GM18870 (cell line): ENCODE measurements around the gene CRTC2.

Experiments
- ATAC-seq: cut with Tn5 transposase; IDR thresholded peaks from one replicate; pipeline ENCODE4 v1.9.1; 2021; ENCODE audit warnings: moderate library complexity; ENCODE audit not compliant: unreplicated experiment

CRTC2 gene

DNA sequence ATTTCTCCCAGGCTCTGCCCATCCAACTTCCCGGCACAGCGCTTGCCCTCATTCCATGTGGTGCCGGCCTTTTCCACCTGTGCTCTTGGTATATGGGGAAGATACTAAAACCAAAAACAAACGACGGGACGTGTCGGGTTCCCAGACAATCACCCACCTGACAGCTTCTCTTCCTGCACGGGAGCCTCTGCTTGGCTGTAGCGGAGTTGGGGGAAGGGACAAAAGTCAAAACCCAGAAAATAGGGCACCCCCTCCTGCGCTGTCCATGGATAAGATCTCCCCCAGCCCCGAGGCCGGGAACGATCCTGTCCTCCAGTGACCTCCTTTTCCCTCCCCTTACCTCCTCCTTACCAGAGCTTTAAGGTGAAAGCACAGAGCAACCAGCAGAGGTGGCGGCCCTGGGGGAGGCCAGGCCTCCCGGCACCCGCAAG lies 18.4 kb upstream of the CRTC2 start:
- ATAC-seq = no peak

DNA sequence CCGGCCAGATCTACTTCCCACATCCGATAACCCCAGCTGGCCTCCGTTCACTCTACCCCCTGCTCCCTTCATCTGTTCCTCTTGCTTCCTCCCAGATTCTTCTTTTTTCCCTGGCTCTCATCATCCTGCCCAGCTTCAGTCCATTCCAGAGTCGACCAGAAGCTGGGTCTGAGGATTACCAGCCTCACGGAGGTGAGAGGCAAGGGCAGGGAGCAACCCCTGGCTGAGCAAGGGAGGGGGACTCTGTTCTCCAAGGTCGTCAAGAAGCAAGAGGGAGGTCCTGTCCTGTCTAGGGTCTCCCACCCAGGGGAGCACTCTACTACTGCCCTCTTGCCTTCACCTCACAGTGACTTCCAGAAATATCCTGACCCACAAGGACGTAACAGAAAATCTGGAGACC lies 15.1 kb upstream of the CRTC2 start:
- ATAC-seq = no peak

DNA sequence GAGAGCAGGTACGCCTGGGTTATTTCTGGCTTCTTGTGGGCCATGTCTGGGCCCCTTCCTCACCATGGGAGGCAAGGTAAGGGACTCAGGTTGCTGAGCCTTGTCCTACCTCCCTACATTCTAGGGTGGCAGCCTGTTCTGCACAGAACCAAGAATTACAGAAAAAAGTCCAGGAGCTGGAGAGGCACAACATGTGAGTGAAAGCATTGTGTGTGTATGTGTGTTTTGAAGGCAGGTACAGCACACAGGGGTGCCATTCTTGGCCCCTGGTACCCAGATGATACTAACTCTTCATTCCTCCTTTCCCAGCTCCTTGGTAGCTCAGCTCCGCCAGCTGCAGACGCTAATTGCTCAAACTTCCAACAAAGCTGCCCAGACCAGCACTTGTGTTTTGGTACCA lies 14.7 kb upstream of the CRTC2 start:
- no peak for ATAC-seq

DNA sequence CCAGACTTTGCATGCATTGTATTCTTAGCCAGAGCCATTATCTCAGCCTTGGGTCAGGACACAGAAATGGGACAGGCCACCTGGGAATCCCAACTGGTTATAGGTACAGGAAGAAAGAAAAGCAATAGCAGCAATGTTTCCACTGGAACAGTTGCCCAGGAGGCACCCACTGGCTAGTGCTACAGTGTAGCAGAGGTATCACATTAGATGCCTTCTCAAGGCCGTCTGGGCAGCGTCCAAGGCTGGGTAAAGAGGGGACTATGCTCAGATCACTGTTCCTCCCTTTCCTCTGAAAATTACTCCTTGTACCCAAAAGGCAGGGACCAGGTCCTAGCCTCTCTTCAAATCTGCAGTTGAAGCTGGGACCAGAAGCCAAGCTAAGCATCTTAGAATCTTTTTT lies 11.9 kb upstream of the CRTC2 start:
- ATAC-seq = no peak

DNA sequence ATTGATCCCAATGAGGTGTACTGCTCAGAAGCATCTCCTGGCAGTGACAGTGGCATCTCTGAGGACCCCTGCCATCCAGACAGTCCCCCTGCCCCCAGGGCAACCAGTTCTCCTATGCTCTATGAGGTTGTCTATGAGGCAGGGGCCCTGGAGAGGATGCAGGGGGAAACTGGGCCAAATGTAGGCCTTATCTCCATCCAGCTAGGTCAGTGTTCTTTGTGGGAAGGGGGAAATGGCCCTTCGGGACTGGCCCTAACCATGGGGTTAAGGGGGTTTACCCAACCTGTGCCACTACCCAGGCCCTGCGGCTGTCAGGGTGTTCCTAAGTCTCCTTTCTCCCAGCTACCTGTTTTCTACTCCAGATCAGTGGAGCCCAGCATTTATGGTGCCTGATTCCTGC lies 10.6 kb upstream of the CRTC2 start:
- no peak for ATAC-seq

DNA sequence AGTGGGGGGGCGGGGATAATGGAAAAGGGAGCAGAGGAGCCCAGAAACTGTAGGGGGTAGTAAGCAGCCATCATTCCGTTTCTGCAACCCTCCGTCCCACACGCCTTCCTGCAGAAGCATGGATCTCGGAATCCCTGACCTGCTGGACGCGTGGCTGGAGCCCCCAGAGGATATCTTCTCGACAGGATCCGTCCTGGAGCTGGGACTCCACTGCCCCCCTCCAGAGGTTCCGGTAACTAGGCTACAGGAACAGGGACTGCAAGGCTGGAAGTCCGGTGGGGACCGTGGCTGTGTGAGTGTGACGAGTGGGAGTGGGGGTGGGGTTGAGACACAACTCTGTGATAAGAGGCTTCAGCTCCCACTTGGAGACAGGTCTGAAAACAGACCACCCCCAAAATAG lies 10.0 kb upstream of the CRTC2 start:
- ATAC-seq = no peak

DNA sequence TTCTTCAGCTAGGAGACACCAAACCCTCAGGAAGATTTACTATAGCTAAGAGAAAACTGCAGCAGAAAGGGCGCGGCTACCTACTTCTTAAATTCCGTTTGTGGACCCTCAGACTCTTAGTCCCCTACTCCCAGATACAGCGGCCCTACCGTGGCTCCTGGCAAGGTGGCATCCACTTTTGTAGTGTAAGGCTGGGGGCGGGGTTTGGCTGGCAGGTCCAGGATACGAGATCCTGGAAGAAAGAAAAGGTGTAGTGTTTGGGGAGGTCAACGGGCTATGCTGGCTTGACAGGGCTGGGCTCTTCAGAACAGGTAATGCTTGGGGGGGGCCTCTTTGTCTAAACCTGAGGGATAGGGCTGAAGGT lies 9.6 kb upstream of the CRTC2 start:
- ATAC-seq = no peak

DNA sequence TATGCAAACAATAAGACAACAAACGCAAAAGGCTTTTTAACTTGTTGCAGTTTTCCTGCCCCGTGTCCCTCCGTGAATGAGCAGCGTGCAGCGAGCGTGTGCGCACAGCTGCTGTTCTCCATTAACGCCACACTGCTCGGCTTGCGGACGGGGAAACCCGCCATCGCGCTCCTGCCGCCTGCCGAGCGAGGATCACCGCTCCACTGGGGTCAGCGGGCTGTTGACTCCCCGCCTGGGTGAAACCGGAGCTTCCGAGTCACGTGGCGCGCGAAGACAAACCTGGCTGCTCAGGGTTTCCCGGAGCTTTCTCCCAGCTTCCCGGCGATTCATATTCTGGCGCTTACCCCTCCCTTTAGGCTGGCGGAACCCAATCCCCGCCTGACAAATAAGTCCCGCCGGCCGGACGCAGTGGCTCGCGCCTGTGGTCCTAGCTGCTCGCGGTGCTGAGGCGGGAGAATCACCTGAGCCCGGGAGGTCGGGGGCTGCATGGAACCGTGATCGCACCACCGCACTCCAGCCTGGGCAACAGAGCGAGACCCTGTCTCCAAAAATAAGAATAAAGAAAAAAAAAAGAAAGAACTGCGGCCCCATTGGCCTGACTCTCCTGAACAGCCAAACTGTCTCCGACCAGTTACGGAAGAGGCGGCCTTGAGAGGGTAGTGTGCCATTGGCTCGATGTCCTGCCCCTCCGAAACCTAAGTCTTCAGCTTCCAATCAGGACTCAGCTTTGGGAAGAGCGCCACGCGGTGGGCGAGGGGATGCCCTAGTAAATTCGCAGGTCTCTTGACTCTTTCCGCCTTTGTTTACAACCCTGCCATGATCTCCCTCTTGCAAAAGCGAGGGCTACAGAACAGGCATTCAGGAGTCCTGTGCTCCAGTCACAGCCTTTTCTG lies 8.9 kb upstream of the CRTC2 start, which contains the start of gene CREB3L4:
TSS of gene CREB3L4 (plus strand) at position 796 of the 893 bp plus-strand sequence. CDS start 624 bp downstream, outside the sequence.
- peak; percentile 72 for ATAC-seq

DNA sequence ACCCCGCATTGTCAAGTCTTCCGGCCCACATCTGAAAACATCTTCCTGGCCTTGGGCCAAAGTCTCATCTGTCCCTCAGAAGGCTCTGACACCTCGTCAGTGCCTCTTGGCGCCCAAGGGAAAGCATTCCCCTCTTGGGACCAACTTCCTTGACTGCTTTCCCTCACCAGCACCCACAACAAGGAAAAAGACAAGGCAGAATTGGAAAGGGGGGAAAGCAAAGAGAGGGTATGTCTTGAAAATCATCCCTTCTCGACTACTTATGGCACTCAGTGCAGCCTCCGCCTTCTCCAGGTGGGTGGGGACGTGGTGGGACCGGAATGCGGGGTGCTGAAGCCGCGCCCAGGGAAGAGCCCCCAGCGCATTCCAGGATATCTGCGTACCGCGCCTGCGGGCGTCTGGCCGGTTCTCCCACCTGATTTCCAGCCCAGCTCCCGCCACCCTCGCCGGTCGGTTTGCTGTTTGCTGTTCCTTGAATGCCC lies 5.5 kb upstream of the CRTC2 start:
- ATAC-seq = no peak

DNA sequence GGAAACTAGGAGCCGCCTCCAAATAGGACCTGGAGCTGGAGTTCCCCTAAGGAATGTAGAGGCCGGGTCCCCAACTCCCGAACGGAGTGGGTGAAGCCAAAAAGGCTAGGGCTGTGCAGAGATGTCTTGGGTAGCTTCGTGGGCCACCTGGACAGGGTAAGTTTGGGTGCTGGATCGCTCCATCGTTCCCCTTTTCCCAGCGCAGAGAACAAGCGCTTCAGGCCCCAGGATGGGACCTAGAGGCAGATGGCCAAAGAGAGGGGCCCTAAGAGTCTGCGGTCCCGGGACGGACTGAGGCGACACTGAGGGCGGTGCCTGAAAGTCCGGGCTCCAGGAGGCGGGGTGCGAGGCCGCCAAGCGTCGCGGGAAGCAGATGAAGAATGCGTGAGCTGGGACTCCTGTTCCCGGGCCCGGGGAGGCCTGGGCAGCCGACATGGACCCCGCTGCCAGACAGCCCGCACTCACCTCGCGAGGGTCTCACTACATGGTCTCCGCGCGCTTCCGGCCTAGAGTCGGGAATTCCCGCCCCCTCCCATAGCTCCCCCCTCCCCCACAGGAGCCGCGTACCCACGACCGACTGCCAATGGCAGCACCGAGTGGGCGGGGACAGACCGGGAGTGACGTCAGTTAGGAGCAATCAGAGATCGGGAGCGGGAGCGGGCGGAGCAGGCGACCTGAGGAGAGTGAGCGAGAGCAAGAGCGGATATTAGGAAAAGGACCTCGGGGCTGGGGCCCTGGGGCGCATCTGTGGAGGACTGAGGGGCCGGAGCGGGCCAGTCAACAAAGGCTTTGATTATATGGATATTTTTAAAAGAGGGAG lies 4.8 kb upstream of the CRTC2 start, which contains the start of gene SLC39A1:
TSS of gene SLC39A1 (minus strand) at position 508 of the 820 bp plus-strand sequence. CDS start 822 bp downstream, outside the sequence.
- peak; percentile 44 for ATAC-seq

DNA sequence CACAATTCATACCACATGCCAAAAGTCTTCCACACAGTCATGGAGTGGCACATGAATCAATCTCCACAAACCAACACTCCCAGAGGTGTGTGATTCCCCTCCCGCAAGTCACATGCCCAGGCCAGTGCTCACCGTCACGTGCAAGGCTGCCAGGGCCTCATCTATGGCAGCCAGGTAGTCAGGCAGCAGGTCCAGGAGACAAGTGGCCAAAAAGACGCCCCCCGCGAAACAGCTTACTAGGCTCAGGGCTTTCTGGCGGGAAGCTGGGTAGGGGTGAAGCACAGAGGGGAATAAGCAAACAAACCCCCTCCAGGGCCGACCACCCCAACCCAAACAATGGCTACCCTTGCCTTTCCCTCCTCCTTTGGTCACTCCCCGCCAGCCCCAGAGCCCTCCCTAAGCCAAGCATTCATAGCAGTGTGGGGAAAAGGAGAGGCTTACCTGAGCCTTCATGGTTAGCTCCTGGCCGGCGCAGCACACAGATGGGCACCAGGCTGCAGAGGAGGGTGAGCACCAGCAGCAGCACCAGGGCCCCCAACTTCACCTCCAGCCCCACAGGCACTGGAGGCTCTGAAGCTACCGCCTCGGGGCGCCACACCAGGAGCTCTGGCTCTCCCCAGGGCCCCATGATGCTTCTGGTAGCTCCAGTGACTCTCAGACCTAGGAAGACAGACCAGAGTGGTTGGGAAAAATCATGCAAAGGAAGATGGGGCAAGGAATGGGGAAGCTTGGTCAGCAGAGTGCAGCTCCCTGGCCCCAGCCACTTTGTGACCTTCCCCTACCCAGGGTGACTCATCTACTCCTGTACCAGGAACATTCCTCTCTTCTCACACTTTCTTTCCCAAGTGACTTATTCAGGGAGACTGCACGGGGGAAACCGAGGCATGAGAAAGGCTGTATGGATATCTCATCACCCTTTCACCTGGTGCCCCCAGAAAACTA lies 3.9 kb upstream of the CRTC2 start:
- no peak for ATAC-seq

DNA sequence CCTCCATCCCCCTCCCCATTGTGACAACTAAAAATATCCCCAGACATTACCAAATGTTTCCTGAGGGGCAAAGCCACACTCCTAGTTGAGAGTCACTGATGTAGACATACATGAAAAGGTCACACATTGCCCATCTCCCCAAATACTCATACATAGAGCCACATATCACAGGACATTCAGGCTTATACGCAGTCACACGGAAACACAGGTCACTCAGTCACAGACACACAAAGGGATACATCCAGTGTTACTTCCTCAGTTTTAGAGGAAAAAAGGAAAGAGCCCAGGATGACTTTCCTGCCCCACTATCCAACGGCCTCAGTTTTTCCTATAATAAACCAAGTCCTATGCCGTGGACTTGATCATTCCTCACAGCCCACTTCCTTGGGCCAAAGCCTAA lies 3.0 kb upstream of the CRTC2 start:
- ATAC-seq = no peak

DNA sequence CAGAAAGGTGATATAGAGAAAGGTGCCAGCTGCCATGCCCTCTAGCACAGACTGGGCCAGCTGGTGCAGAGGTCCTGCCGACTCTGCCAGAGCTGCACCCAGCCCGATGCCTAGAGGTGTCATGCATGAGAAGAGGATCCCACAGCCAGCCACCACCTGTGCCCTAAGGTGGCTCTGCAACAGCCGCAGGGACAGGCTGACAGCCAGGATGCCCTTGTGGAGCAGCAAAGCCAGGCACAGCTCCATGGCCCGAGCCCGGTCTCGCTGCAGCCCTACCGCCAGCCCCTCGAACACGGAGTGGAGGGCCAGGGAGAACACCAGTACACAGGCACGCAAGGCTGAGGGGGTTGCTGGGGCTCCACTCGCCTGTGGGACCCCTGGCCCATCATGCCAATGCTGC lies 1.8 kb upstream of the CRTC2 start:
- ATAC-seq = no peak

DNA sequence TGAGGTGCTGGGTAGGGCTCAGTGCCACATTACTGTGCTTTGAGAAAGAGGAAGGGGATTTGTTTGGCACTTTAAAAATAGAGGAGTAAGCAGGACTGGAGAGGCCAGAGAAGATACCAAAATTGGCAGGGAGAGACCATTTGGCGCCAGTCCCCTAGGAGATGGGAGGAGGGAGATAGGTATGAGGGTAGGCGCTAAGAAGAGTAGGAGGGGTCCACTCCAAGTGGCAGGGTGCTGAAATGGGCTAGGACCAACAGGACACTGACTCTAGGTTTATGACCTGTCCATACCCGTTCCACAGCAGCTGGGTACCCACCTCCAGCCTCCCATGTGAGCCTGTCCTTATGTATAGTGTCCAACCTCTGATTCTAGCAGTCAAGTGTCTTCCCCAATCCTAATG lies 1.0 kb upstream of the CRTC2 start:
- no peak for ATAC-seq

DNA sequence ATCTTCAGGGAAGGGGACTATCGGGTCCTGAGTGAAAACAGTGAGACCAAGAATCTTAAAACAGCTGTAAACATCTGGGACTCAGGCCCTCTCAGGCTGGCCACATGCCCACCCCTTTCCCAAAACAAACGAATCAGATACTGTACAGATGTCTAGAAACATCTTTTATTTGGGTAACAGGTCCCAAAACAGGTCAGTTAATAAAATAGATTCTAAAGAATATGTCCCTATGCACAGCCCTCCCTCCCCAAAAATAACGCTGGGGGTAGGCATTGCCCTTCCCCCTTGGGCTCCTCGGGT lies 499 bp upstream of the CRTC2 start:
- peak; percentile 9 for ATAC-seq

DNA sequence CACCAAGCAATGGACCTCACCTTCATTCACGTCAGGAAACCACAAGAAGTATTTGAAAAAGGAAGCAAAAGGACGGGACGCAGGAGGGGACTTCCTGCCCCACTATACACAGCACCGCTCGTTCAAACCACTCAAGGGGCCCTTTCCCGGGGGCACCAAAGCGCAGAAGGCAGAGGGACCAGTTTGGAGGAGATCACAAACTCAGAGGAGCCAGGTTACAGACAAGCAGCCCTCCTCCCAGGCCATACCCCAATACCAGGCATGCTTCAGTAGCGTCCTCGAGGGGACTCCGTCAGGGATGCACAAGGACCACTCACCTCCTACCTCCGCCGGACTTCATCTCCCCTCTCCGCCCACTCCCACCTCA lies 685 bp downstream of the CRTC2 start:
- no peak for ATAC-seq

DNA sequence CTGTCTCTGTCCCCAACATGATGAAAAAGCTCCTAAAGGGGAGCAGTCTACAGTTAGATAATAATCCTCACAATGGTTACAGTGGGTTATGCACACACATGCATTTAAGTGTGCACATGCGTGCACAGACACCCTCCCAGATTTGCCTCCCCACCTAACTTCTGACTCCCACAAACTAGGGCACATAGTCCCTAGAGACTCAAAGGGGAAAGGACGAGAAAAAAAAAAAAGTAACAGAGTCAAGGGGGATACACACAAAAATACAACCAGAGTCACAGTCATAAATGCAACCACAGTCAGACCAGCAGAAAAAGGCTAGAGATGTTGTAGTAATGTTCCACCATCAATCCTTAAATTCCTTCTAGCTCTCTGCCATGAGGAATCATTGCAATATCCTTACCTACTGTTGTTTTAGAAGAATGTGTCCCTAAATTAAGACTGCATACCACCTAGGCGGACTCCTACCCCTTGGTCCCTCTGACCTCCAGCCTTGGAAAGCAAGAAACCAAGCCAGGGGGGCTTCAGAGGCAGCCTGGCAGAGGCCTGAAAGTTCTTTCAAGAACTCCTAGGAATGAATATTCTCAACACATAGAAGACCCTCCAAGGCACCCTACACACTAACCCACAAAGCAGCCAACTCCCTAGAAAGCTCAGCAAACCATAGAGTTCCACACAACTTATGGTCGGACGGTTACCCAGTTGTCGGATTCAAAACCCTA lies 1.3 kb downstream of the CRTC2 start:
- ATAC-seq = no peak

DNA sequence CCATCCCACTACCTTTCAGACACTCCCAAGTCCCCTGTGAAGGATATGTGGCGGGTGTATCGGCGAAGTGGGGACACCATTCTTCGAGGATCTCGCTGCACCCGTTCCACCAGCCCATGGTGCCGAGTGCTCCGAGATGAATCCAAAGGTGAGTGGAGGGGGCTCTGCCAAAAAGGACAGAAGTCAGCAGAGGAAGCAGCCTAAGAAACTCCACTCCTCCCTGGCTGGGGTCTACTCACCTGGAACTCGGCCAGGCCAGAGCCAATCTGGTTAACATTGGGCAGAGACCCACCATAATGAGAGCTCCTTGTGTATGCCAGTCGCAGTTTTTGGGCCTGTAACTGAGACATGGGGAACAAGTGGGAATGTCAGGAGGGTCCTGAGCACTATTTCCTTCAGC lies 3.6 kb downstream of the CRTC2 start:
- no peak for ATAC-seq

DNA sequence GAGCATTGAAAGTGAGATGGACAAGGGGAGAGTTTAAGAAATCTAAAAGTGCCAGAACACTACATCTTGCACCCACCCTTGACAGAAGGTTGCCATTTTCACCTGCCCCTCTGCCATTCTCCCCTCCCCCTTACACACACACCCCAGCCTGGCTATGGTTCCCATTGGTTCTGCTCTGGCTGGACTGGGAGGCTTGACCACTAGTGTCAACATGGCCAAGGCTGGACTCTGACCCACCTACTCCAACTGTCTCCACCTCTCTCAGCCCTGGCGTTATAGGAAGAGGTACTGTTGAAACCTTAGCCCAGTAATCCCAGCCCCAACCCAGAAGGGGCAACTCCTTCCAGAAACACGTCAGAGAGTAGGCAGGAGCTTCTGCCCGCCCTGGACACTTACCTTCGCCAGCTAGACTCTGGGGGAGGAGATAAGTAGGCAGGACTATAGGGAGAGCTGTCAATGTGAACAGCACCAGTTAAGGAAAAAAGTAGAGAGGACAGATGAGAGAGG lies 4.5 kb downstream of the CRTC2 start:
- ATAC-seq = no peak

DNA sequence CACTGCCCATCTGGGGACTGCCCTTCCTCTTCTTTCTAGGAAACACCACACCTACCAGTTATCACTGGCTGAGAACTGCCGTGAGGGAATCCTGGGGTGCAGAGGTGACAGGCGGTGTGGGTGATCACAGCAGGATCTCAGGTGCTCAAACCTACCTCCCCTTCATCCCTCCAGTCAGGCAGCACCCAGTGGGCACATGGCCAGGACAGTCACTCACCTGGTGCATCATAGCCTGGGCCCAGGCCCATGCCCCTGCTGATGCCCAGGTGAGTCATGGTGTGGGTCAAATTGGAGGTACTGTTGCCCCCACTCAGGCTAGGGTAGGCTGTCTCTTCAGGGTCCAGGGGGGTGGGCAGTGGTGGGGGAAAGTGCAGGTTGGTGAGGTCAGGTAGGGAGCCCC lies 6.6 kb downstream of the CRTC2 start:
- ATAC-seq = no peak
